Measurements from ENCODE around the gene UNC45B. TPM values are rescaled to one million over a fixed set of nuclear protein-coding genes. Genes with fewer than 3 reads are reported as not detected.

Gene UNC45B
- total and polyA plus RNA-seq, 2 donors (not counting 3 experiments of a cell fraction or from before 2014, with no cell fraction given) = not detected

- intact Hi-C loops (cut with micrococcal nuclease) (no loop called here), dilution Hi-C loops (cut with MboI; ENCODE audit: extremely low pct_ligation_motif_present, low sequenced_read_pairs) (no loop called here)
- ChIA-PET CTCF (no interaction called here), POLR2A (no interaction called here)
- Histone ChIP-seq H3K9me3 (replicated peaks; ENCODE audit: control insufficient read depth, insufficient read depth, low read length) (no peaks in the 10 kb centered on the region), H3K4me2 (ENCODE audit: insufficient read depth, low read length) (peak overlapping the region; percentile 12), H3K9ac (replicated peaks; ENCODE audit: extremely low read depth, insufficient read depth, low read length) (no peak overlapping the region), H3K4me1 (ENCODE audit: control insufficient read depth, extremely low read depth, insufficient read depth, low read length) (peaks cover 5% of the 10 kb centered on the region), H3K79me2 (ENCODE audit: control insufficient read depth, insufficient read depth, low read length) (no peaks in the 10 kb centered on the region), H2AFZ (ENCODE audit: low read depth, low read length) (no peak overlapping the region), H3K27ac (ENCODE audit: insufficient read depth, low read depth, low read length) (no peak overlapping the region), H3K9me1 (replicated peaks; ENCODE audit: control insufficient read depth, extremely low read depth, insufficient read depth, low read length) (no peaks in the 10 kb centered on the region), H3K4me3 (replicated peaks in 1 of 3; ENCODE audit: insufficient read depth in 1 of 3, low read depth in 1 of 3, low read length in 3 of 3) (no peak overlapping the region), H4K20me1 (replicated peaks; ENCODE audit: control insufficient read depth, extremely low read depth, insufficient read depth, low read length) (no peaks in the 10 kb centered on the region), H3K36me3 (ENCODE audit: control insufficient read depth in 2 of 2, extremely low read depth in 1 of 2, insufficient read depth in 2 of 2, low read length in 2 of 2) (no peaks in the 10 kb centered on the region), H3K27me3 (ENCODE audit: control insufficient read depth in 2 of 2, insufficient read depth in 2 of 2, low read length in 2 of 2) (no peaks in the 10 kb centered on the region)
- FAIRE-seq = no peak
- DNase-seq (ENCODE audit: low read depth, low spot score) = no peak
- no TSS peak for BruUV-seq (replicated peaks)
- TF ChIP-seq POLR2A (IDR thresholded peaks at IDR 0.05; ENCODE audit: low read depth, low read length) (no peak), FOS (IDR thresholded peaks at IDR 0.05; ENCODE audit: borderline replicate concordance, insufficient read depth, low read length) (peak; percentile 22), MAX (IDR thresholded peaks at IDR 0.05; ENCODE audit: insufficient read depth, insufficient read length) (no peak), CTCF (IDR thresholded peaks at IDR 0.05; ENCODE audit: extremely low read depth in 1 of 2, insufficient read depth in 1 of 2, low read depth in 1 of 2, low read length in 2 of 2) (no peak), EZH2 (IDR thresholded peaks at IDR 0.05; ENCODE audit: borderline replicate concordance, low read depth, low read length, severe bottlenecking) (no peak), GATA2 (IDR thresholded peaks at IDR 0.05; ENCODE audit: insufficient read depth, insufficient read length, low read depth, low read length) (no peak), JUN (IDR thresholded peaks at IDR 0.05; ENCODE audit: borderline replicate concordance, insufficient read depth, insufficient read length, low read depth) (no peak), POLR2AphosphoS5 (IDR thresholded peaks at IDR 0.05; ENCODE audit: insufficient read depth, low read depth, low read length) (no peak)
These were observed 41.7 kb downstream of the UNC45B start for GRCh38 chr17:35189291-35189690.

All from endothelial cell of umbilical vein (primary cell).